DMS153 treated with DMSO at 0.1 percent for 48 hours (cell line): ENCODE measurements around the gene ZNF57.
"Not testable (repeated sequence)": the region's sequence is repeated elsewhere in the genome, so short reads cannot be mapped to it uniquely, and the experiment has no call there.

Source experiments
- DNase-seq: peaks from one replicate; lab custom pipeline; 2025; ENCODE audit not compliant: unreplicated experiment; lab: John Stamatoyannopoulos, UW

The ZNF57 gene

GRCh38 chr19:2950286-2951124 is 49.8 kb downstream of the ZNF57 start:
- peak; percentile 99 for DNase-seq

DNA sequence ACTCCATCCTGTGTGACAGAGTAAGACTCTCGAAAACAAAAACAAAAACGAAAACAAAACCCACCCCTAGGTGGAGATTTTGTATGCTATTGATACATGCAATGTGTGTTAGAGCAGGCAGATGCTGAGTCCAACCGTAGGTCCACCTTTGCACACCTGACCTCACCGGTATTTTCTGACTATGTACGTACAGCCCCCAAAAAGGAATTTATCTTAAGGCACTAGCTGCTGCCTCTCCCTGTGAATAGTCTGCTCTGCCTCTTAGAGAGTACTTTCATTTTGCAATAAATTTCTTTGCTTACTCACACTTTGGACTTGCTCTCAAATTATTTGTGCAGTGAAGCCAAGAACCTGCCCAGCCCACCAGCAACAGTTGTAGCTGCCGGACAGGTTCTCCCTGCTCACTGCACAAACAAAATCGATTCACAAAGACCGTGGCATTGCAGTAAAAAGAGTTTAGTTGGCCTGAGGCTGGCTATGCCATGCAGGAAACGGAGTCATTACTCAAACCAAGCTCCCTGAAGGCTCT is 52.3 kb downstream of the ZNF57 start:
- peak; percentile 68 for DNase-seq

DNA sequence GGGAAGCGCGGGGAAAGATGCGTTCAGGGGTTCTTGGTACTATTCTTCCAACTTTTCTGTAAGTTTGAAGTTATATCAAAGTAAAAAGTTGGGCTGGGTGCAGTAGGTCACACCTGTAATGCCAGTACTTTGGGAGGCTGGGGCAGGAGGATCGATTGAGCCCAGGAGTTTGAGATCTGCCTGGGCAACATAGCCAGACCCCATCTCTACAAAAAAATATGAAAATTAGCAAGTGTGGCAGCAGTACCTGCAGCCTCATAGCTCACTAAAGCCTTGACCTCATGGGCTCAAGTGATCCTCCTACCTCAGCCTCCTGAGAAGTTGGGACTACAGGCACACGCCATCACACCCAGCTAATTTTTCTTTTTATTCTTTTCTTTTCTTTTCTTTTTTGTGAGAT is 56.4 kb downstream of the ZNF57 start:
- no peak for DNase-seq

- DNase-seq: no peak
These were observed 59.4 kb downstream of the ZNF57 start for GRCh38 chr19:2960120-2960519.

GRCh38 chr19:2962018-2962670 is 61.4 kb downstream of the ZNF57 start:
- DNase-seq: peak; percentile 61

DNA sequence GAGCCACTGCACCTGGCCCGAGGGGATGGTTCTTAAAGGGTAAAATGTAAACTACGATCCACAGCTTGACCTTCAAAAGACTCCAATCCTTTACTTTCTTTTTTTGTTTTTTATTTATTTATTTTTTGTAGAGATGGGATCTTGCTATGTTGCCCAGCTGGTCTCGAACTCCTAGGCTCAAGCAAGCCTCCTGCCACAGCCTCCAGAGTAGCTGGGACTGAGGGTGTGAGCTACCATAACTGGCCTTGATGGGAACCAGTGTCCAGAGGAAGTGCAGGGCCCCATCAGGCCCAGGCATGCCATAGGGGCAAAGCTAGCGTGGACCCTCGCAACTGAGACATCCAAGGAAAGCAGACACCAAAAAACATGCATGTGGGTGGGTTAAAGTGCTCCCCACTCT is 62.4 kb downstream of the ZNF57 start:
- no peak for DNase-seq

DNA sequence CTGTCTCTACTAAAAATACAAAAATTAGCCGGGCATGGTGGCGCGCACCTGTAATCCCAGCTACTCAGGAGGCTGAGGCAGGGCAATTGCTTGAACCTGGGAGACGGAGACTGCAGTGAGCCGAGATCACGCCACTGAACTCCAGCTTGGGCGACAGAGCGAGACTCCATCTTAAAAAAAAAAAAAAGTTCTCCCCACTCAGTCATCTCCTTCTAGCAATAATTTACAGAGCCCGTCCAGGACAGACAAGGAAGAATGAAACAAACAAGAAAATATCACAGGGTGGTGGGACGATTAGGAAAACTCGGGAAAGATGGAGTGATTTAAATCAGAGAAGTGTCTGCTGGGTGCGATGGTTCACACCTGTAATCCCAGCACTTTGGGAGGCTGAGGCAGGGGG is 62.9 kb downstream of the ZNF57 start:
- not testable (repeated sequence) for DNase-seq

- no peak for DNase-seq
These were observed 64.1 kb downstream of the ZNF57 start for GRCh38 chr19:2964874-2965273.

GRCh38 chr19:2967972-2968371 is 67.2 kb downstream of the ZNF57 start:
- DNase-seq: no peak
